Esophagus muscularis mucosa (tissue), 3 donors: ENCODE data around the gene PLCZ1.

Source experiments
- POLR2A ChIP-seq: fragments of 450-650 bp; IDR thresholded peaks from one replicate; pipeline ENCODE4 v1.6.1; 2017; ENCODE audit warnings: antibody characterized with exemption, moderate library complexity, mild to moderate bottlenecking, low read depth
- TF ChIP-seq, protein P1 (sequence below), 3 experiments: fragments of 200-600 bp in 2 of 3; fragments of 450-650 bp in 1 of 3; sonication (generic) in 2 of 3; IDR thresholded peaks; one replicate each; pipeline ENCODE4 v1.5.1; 2017 to 2019; ENCODE audit warnings: antibody characterized with exemption in 3 of 3, mild to moderate bottlenecking in 2 of 3, moderate library complexity in 1 of 3

DNA sequence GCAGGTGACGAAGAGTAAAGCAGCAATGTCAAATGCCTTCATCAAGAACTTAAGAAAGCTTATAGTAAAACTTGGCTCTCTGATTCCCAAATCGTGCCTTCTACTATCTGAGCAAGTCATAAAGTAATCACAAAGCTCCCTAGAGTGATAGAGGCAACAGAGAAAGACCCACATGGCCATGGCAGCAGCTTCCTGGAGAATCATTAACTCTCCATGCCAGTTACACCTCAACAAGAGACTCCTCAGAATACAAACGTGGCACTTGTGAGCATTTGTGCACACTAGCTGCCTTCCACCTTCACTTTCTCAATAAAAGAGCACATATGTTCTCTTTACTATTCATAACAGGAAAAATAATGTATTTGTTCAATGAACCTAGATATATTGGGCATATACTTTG, 48.0 kb downstream of the PLCZ1 start:
- TF ChIP-seq, protein P1, sequence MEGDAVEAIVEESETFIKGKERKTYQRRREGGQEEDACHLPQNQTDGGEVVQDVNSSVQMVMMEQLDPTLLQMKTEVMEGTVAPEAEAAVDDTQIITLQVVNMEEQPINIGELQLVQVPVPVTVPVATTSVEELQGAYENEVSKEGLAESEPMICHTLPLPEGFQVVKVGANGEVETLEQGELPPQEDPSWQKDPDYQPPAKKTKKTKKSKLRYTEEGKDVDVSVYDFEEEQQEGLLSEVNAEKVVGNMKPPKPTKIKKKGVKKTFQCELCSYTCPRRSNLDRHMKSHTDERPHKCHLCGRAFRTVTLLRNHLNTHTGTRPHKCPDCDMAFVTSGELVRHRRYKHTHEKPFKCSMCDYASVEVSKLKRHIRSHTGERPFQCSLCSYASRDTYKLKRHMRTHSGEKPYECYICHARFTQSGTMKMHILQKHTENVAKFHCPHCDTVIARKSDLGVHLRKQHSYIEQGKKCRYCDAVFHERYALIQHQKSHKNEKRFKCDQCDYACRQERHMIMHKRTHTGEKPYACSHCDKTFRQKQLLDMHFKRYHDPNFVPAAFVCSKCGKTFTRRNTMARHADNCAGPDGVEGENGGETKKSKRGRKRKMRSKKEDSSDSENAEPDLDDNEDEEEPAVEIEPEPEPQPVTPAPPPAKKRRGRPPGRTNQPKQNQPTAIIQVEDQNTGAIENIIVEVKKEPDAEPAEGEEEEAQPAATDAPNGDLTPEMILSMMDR (IDR thresholded peaks at IDR 0.05) = no peak
- TF ChIP-seq POLR2A = no peak
